ENCODE measurements around the gene ST8SIA3.

Gene ST8SIA3

GRCh38 chr18:57337890-57338289 is 14.5 kb upstream of the ST8SIA3 start:
- Histone ChIP-seq H2BK5ac (ENCODE audit: low read depth, low read length, poor library complexity, severe bottlenecking) (no peak overlapping the region), H3K4me1 (ENCODE audit: control insufficient read depth, insufficient read depth, low read depth, low read length) (no peaks in the 10 kb centered on the region), H3K4me2 (ENCODE audit: low read length, poor library complexity, severe bottlenecking) (no peak overlapping the region), H2BK15ac (ENCODE audit: low read depth, poor library complexity, severe bottlenecking) (no peak overlapping the region), H3K9me3 (ENCODE audit: control insufficient read depth, low read length) (no peaks in the 10 kb centered on the region), H4K91ac (ENCODE audit: low read length) (no peak overlapping the region), H3K9ac (ENCODE audit: low read length) (no peak overlapping the region), H3K14ac (ENCODE audit: low read length in 2 of 2) (no peak overlapping the region), H2BK120ac (ENCODE audit: low read depth, low read length) (no peak overlapping the region), H2BK12ac (ENCODE audit: low read length in 2 of 2) (no peak overlapping the region), H3K23ac (ENCODE audit: low read length in 2 of 2) (no peak overlapping the region), H3K4ac (ENCODE audit: low read depth in 1 of 2, low read length in 2 of 2) (no peak overlapping the region), H3K18ac (ENCODE audit: low read depth in 1 of 2, low read length in 2 of 2) (no peak overlapping the region), H3K27ac (ENCODE audit: low read length, poor library complexity, severe bottlenecking) (no peak overlapping the region), H3K79me1 (replicated peaks; ENCODE audit: low read length, poor library complexity, severe bottlenecking) (no peaks in the 10 kb centered on the region), H2AK5ac (ENCODE audit: low read length, severe bottlenecking) (no peak overlapping the region), H4K8ac (ENCODE audit: low read length) (no peak overlapping the region), H3K36me3 (ENCODE audit: control insufficient read depth in 1 of 2, insufficient read depth in 2 of 2, low read depth in 1 of 2, low read length in 2 of 2) (no peaks in the 10 kb centered on the region), H3K27me3 (ENCODE audit: control insufficient read depth in 1 of 2, insufficient read depth in 1 of 2, low read length in 2 of 2) (peaks cover 5 to 28% of the 10 kb centered on the region in 2 experiments), H2AFZ (ENCODE audit: low read depth, low read length) (no peak overlapping the region), H3K4me3 (ENCODE audit: insufficient read depth in 1 of 2, low read depth in 1 of 2, low read length in 2 of 2) (no peak overlapping the region)
- WGBS: 80% methylated on average over 4 of the region's 4 CpGs
- DNase-seq: no peak

DNA sequence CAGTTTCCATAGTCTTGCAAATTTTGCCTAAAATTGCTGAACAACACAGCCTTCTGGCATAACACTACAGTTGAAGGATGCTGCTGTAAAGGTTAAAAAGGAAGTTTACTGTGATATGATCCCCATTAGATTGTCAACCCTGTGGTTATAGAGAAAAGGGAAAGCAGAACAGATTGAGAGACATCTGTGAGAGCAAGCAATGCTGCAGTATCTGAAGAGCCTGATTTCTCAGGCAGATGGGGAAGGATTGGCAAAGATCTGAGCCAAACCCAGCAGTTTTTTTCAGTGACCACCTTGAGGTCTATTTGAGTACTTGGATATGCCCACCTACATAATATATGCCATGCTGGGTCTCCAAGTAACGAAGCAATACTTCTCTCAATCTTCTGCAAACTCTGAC is 8.5 kb upstream of the ST8SIA3 start:
- H3K4ac ChIP-seq (ENCODE audit: low read depth in 1 of 2, low read length in 2 of 2): no peak overlapping the region
- H4K91ac ChIP-seq (ENCODE audit: low read length): no peak overlapping the region
- H2BK5ac ChIP-seq (ENCODE audit: low read depth, low read length, poor library complexity, severe bottlenecking): no peak overlapping the region
- no peak overlapping the region for H2BK120ac ChIP-seq (ENCODE audit: low read depth, low read length)
- peaks cover 8 to 51% of the 10 kb centered on the region in 2 experiments for H3K27me3 ChIP-seq (ENCODE audit: control insufficient read depth in 1 of 2, insufficient read depth in 1 of 2, low read length in 2 of 2)
- H2BK15ac ChIP-seq (ENCODE audit: low read depth, poor library complexity, severe bottlenecking): no peak overlapping the region
- no peak overlapping the region for H3K4me2 ChIP-seq (ENCODE audit: low read length, poor library complexity, severe bottlenecking)
- H3K18ac ChIP-seq (ENCODE audit: low read depth in 1 of 2, low read length in 2 of 2): no peak overlapping the region
- no peak overlapping the region for H3K14ac ChIP-seq (ENCODE audit: low read length in 2 of 2)
- H3K4me1 ChIP-seq (ENCODE audit: control insufficient read depth, insufficient read depth, low read depth, low read length): no peaks in the 10 kb centered on the region
- no peak overlapping the region for H2AFZ ChIP-seq (ENCODE audit: low read depth, low read length)
- DNase-seq: no peak
- WGBS: no CpG with 5 or more reads among the region's 1 CpG
- H4K8ac ChIP-seq (ENCODE audit: low read length): no peak overlapping the region
- no peak overlapping the region for H3K9ac ChIP-seq (ENCODE audit: low read length)
- H3K79me1 ChIP-seq (replicated peaks; ENCODE audit: low read length, poor library complexity, severe bottlenecking): no peaks in the 10 kb centered on the region
- no peak overlapping the region for H2AK5ac ChIP-seq (ENCODE audit: low read length, severe bottlenecking)
- no peak overlapping the region for H2BK12ac ChIP-seq (ENCODE audit: low read length in 2 of 2)
- H3K9me3 ChIP-seq (ENCODE audit: control insufficient read depth, low read length): no peaks in the 10 kb centered on the region
- H3K27ac ChIP-seq (ENCODE audit: low read length, poor library complexity, severe bottlenecking): no peak overlapping the region
- no peak overlapping the region for H3K23ac ChIP-seq (ENCODE audit: low read length in 2 of 2)
- no peak overlapping the region for H3K4me3 ChIP-seq (ENCODE audit: insufficient read depth in 1 of 2, low read depth in 1 of 2, low read length in 2 of 2)
- no peaks in the 10 kb centered on the region for H3K36me3 ChIP-seq (ENCODE audit: control insufficient read depth in 1 of 2, insufficient read depth in 2 of 2, low read depth in 1 of 2, low read length in 2 of 2)

GRCh38 chr18:57346876-57347275 is 5.5 kb upstream of the ST8SIA3 start:
- no peaks in the 10 kb centered on the region for H3K36me3 ChIP-seq (ENCODE audit: control insufficient read depth in 1 of 2, insufficient read depth in 2 of 2, low read depth in 1 of 2, low read length in 2 of 2)
- no peaks in the 10 kb centered on the region for H3K4me1 ChIP-seq (ENCODE audit: control insufficient read depth, insufficient read depth, low read depth, low read length)
- no peak overlapping the region for H3K4ac ChIP-seq (ENCODE audit: low read depth in 1 of 2, low read length in 2 of 2)
- no peak overlapping the region for H3K4me3 ChIP-seq (ENCODE audit: insufficient read depth in 1 of 2, low read depth in 1 of 2, low read length in 2 of 2)
- no peak overlapping the region for H3K4me2 ChIP-seq (ENCODE audit: low read length, poor library complexity, severe bottlenecking)
- H3K27ac ChIP-seq (ENCODE audit: low read length, poor library complexity, severe bottlenecking): no peak overlapping the region
- no peak overlapping the region for H2BK120ac ChIP-seq (ENCODE audit: low read depth, low read length)
- no peak overlapping the region for H2BK5ac ChIP-seq (ENCODE audit: low read depth, low read length, poor library complexity, severe bottlenecking)
- no peak overlapping the region for H2AFZ ChIP-seq (ENCODE audit: low read depth, low read length)
- H2BK12ac ChIP-seq (ENCODE audit: low read length in 2 of 2): no peak overlapping the region
- no peak for DNase-seq
- H3K23ac ChIP-seq (ENCODE audit: low read length in 2 of 2): no peak overlapping the region
- no peak overlapping the region for H2AK5ac ChIP-seq (ENCODE audit: low read length, severe bottlenecking)
- H3K9me3 ChIP-seq (ENCODE audit: control insufficient read depth, low read length): no peaks in the 10 kb centered on the region
- H3K18ac ChIP-seq (ENCODE audit: low read depth in 1 of 2, low read length in 2 of 2): no peak overlapping the region
- H2BK15ac ChIP-seq (ENCODE audit: low read depth, poor library complexity, severe bottlenecking): no peak overlapping the region
- no peak overlapping the region for H4K8ac ChIP-seq (ENCODE audit: low read length)
- no peaks in the 10 kb centered on the region for H3K79me1 ChIP-seq (replicated peaks; ENCODE audit: low read length, poor library complexity, severe bottlenecking)
- 88% methylated on average over 2 of the region's 2 CpGs for WGBS
- no peak overlapping the region for H3K9ac ChIP-seq (ENCODE audit: low read length)
- no peak overlapping the region for H3K14ac ChIP-seq (ENCODE audit: low read length in 2 of 2)
- peaks cover 14 to 53% of the 10 kb centered on the region in 2 experiments for H3K27me3 ChIP-seq (ENCODE audit: control insufficient read depth in 1 of 2, insufficient read depth in 1 of 2, low read length in 2 of 2)
- H4K91ac ChIP-seq (ENCODE audit: low read length): no peak overlapping the region

GRCh38 chr18:57347784-57348183 is 4.6 kb upstream of the ST8SIA3 start:
- Histone ChIP-seq H2BK5ac (ENCODE audit: low read depth, low read length, poor library complexity, severe bottlenecking) (no peak overlapping the region), H3K79me1 (replicated peaks; ENCODE audit: low read length, poor library complexity, severe bottlenecking) (no peaks in the 10 kb centered on the region), H2AK5ac (ENCODE audit: low read length, severe bottlenecking) (no peak overlapping the region), H3K23ac (ENCODE audit: low read length in 2 of 2) (no peak overlapping the region), H3K4me3 (ENCODE audit: insufficient read depth in 1 of 2, low read depth in 1 of 2, low read length in 2 of 2) (no peak overlapping the region), H2BK12ac (ENCODE audit: low read length in 2 of 2) (no peak overlapping the region), H3K4me2 (ENCODE audit: low read length, poor library complexity, severe bottlenecking) (no peak overlapping the region), H2BK120ac (ENCODE audit: low read depth, low read length) (no peak overlapping the region), H3K18ac (ENCODE audit: low read depth in 1 of 2, low read length in 2 of 2) (no peak overlapping the region), H3K9me3 (ENCODE audit: control insufficient read depth, low read length) (no peaks in the 10 kb centered on the region), H2AFZ (ENCODE audit: low read depth, low read length) (no peak overlapping the region), H3K9ac (ENCODE audit: low read length) (no peak overlapping the region), H3K14ac (ENCODE audit: low read length in 2 of 2) (no peak overlapping the region), H4K91ac (ENCODE audit: low read length) (no peak overlapping the region), H3K27ac (ENCODE audit: low read length, poor library complexity, severe bottlenecking) (no peak overlapping the region), H3K36me3 (ENCODE audit: control insufficient read depth in 1 of 2, insufficient read depth in 2 of 2, low read depth in 1 of 2, low read length in 2 of 2) (no peaks in the 10 kb centered on the region), H3K4me1 (ENCODE audit: control insufficient read depth, insufficient read depth, low read depth, low read length) (no peaks in the 10 kb centered on the region), H3K27me3 (ENCODE audit: control insufficient read depth in 1 of 2, insufficient read depth in 1 of 2, low read length in 2 of 2) (peaks cover 20 to 61% of the 10 kb centered on the region in 2 experiments), H2BK15ac (ENCODE audit: low read depth, poor library complexity, severe bottlenecking) (no peak overlapping the region), H4K8ac (ENCODE audit: low read length) (no peak overlapping the region), H3K4ac (ENCODE audit: low read depth in 1 of 2, low read length in 2 of 2) (no peak overlapping the region)
- DNase-seq: no peak
- WGBS: 76% methylated on average over 11 of the region's 11 CpGs

Data from mesenchymal stem cell (in vitro differentiated cells and primary cell).